OCI-LY3 (cell line): ENCODE data around the gene MNX1.

Experiments used
- H2AFZ ChIP-seq: fragments of 200-600, 300-600 bp; shearing (Covaris generic); 2 replicates; pipeline ENCODE4 v1.6.0; 2014; ENCODE audit warnings: antibody characterized with exemption, low read depth, low read length
- H3K27ac ChIP-seq: fragments of 200-600, 300-600 bp; sonication (generic); 2 replicates; pipeline ENCODE4 v1.5.1; 2014; ENCODE audit warnings: mild to moderate bottlenecking, low read length, moderate library complexity, mixed read lengths
- H3K27me3 ChIP-seq: fragments of 200-600, 300-600 bp; sonication (generic); 2 replicates; pipeline ENCODE4 v1.6.1; 2014; ENCODE audit warnings: low read depth, low read length, mixed read lengths
- H3K36me3 ChIP-seq: fragments of 200-600, 300-600 bp; sonication (generic); replicated peaks from 2 replicates; pipeline ENCODE3; 2014; ENCODE audit warnings: low read depth, low read length, mixed read lengths
- H3K4me1 ChIP-seq: fragments of 300-600, 200-600 bp; sonication (generic); 2 replicates; pipeline ENCODE4 v1.6.1; 2014; ENCODE audit warnings: low read length, mixed read lengths
- H3K4me2 ChIP-seq: fragments of 200-600, 300-600 bp; sonication (generic); 2 replicates; pipeline ENCODE4 v1.6.1; 2014; ENCODE audit warnings: low read length, mixed read lengths
- H3K4me3 ChIP-seq: fragments of 300-600, 200-600 bp; sonication (generic); 2 replicates; pipeline ENCODE4 v1.5.1; 2014; ENCODE audit warnings: antibody characterized with exemption, mild to moderate bottlenecking, low read length, moderate library complexity
- H3K79me2 ChIP-seq: fragments of 300-600, 200-600 bp; shearing (Covaris generic); 2 replicates; pipeline ENCODE4 v1.6.1; 2014; ENCODE audit warnings: mild to moderate bottlenecking, low read length, mixed read lengths
- H3K9ac ChIP-seq: fragments of 300-600, 200-600 bp; shearing (Covaris generic); 2 replicates; pipeline ENCODE4 v1.6.0; 2014; ENCODE audit warnings: mild to moderate bottlenecking, low read length, moderate library complexity
- H3K9me3 ChIP-seq: fragments of 200-600, 300-600 bp; shearing (Covaris generic); 2 replicates; pipeline ENCODE4 v1.6.1; 2014; ENCODE audit warnings: low read length, mixed read lengths; ENCODE audit not compliant: insufficient read depth
- H4K20me1 ChIP-seq: fragments of 200-600, 300-600 bp; sonication (generic); 2 replicates; pipeline ENCODE4 v1.6.1; 2016; ENCODE audit warnings: low read length, mixed read lengths; ENCODE audit not compliant: insufficient read depth
- CTCF ChIP-seq: fragments of 200-600, 300-600 bp; sonication (generic); IDR thresholded peaks from 2 replicates; pipeline ENCODE4 v1.5.1; 2014; ENCODE audit warnings: antibody characterized with exemption, low read length, low read depth
- EZH2phosphoT487 ChIP-seq: fragments of 200-600 bp; shearing (Covaris generic); IDR thresholded peaks from 2 replicates; pipeline ENCODE4 v1.6.1; 2018; ENCODE audit warnings: antibody characterized with exemption, mixed run types, low read depth

MNX1 gene

GRCh38 chr7:157041514-157042277, 31.2 kb upstream of the MNX1 start:
- H3K27ac ChIP-seq = no peak overlapping the region
- H3K36me3 ChIP-seq = no peaks in the 10 kb centered on the region
- H3K9ac ChIP-seq = no peak overlapping the region
- no peaks in the 10 kb centered on the region for H3K27me3 ChIP-seq
- TF ChIP-seq CTCF (no peak), EZH2phosphoT487 (no peak)
- H2AFZ ChIP-seq = no peak overlapping the region
- H3K79me2 ChIP-seq = no peaks in the 10 kb centered on the region
- no peaks in the 10 kb centered on the region for H3K4me1 ChIP-seq
- no peaks in the 10 kb centered on the region for H4K20me1 ChIP-seq
- H3K9me3 ChIP-seq = no peaks in the 10 kb centered on the region
- H3K4me2 ChIP-seq = no peak overlapping the region
- H3K4me3 ChIP-seq = no peak overlapping the region

- Histone ChIP-seq H3K79me2 (no peaks in the 10 kb centered on the region), H3K36me3 (no peaks in the 10 kb centered on the region), H3K4me2 (no peak overlapping the region), H3K27me3 (no peaks in the 10 kb centered on the region), H3K4me3 (no peak overlapping the region), H3K9ac (no peak overlapping the region), H4K20me1 (no peaks in the 10 kb centered on the region), H3K27ac (no peak overlapping the region), H3K4me1 (no peaks in the 10 kb centered on the region), H3K9me3 (no peaks in the 10 kb centered on the region), H2AFZ (no peak overlapping the region)
- TF ChIP-seq EZH2phosphoT487 = no peak
- TF ChIP-seq CTCF = no peak
Measured at GRCh38 chr7:157041004-157041403, 30.5 kb upstream of the MNX1 start.

- no peaks in the 10 kb centered on the region for H4K20me1 ChIP-seq
- H3K4me1 ChIP-seq = no peaks in the 10 kb centered on the region
- no peak for TF ChIP-seq EZH2phosphoT487
- no peak for TF ChIP-seq CTCF
- H2AFZ ChIP-seq = no peak overlapping the region
- no peak overlapping the region for H3K4me3 ChIP-seq
- no peaks in the 10 kb centered on the region for H3K79me2 ChIP-seq
- H3K36me3 ChIP-seq = no peaks in the 10 kb centered on the region
- H3K9ac ChIP-seq = no peak overlapping the region
- H3K4me2 ChIP-seq = no peak overlapping the region
- no peak overlapping the region for H3K27ac ChIP-seq
- H3K9me3 ChIP-seq = no peaks in the 10 kb centered on the region
- no peaks in the 10 kb centered on the region for H3K27me3 ChIP-seq
Measured at GRCh38 chr7:157037635-157038034, 27.2 kb upstream of the MNX1 start.

- Histone ChIP-seq H3K27me3 (no peaks in the 10 kb centered on the region), H3K9me3 (no peaks in the 10 kb centered on the region), H2AFZ (no peak overlapping the region), H4K20me1 (no peaks in the 10 kb centered on the region), H3K4me3 (no peak overlapping the region), H3K27ac (no peak overlapping the region), H3K36me3 (no peaks in the 10 kb centered on the region), H3K79me2 (no peaks in the 10 kb centered on the region), H3K9ac (no peak overlapping the region), H3K4me1 (no peaks in the 10 kb centered on the region), H3K4me2 (no peak overlapping the region)
- no peak for TF ChIP-seq CTCF
- no peak for TF ChIP-seq EZH2phosphoT487
Measured at GRCh38 chr7:157037028-157037427, 26.6 kb upstream of the MNX1 start.
